ENCODE results near the gene RETREG3.

GRCh38 chr17:42642336-42642735 is 33.2 kb upstream of the RETREG3 start:
- TF ChIP-seq CTCF (IDR thresholded peaks at IDR 0.05) = no peak
- no peak for TF ChIP-seq POLR2AphosphoS5 (IDR thresholded peaks at IDR 0.05; ENCODE audit: insufficient read depth in 1 of 2, low read depth in 1 of 2)
